Endometrial microvascular endothelial cells (primary cell): ENCODE measurements around the gene NOP58. TPM values are rescaled to one million over a fixed set of nuclear protein-coding genes. Genes with fewer than 3 reads are reported as not detected.
"Not testable (repeated sequence)": the region's sequence is repeated elsewhere in the genome, so short reads cannot be mapped to it uniquely, and the experiment has no call there.

ENCODE experiments used
- in situ Hi-C: cut with HindIII; loops from 2 replicates; pipeline ENCODE4 v1.10.0; 2017; ENCODE audit warnings: low sequenced_read_pairs, low pct_unique_long_range_greater_than_20kb; ENCODE audit errors: inconsistent ontology term
- total RNA-seq: library from RNA; depleted of rRNA; stranded (reverse); fragments of >200 nt; gene quantifications from one replicate; pipeline ENCODE4 v1.2.3, GENCODE V29; 2015; ENCODE audit errors: inconsistent ontology term

The NOP58 gene
- total RNA-seq, 1 donor from 2014 or later: 139 TPM

- in situ Hi-C loops: no loop called here
Measured at GRCh38 chr2:202290970-202291369, 25.4 kb downstream of the NOP58 start.

DNA sequence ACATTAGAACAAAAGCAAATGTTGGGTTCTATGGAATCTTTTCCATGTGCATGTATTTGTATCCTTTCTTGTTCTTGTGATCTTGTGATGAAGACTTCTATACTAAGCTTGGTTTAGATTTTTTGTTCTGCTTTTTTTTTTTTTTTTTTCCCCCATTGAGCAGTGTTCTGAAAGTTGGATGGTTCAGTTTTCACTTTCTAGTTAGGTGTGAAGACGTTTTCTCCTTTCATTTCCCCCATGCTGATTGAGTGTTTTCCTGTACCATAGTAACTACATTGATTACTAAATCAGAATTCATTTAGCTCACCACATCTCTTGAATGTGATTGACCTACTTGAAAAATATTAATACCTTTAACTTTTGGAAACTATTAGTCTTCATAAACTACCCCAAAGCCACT is 34.1 kb downstream of the NOP58 start:
- in situ Hi-C loops: no loop called here

DNA sequence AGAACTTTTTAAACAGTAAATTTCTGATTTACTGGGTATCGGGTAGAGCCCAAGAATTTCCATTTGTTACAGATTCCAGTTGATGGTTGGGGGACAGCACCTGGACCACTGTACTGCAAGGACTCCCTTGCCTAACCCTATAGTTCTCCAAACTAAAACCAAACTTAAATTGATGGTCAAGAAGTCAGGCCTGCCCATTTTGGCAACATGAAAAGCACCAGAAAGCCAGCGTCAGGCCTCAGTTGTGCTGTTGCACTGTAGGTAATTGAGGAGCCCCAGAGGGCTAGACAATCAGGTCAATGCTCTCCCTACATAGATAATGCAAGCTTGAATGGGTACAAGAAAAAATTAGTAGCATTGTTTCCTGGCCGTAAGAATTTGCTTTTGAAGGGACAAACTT is 40.5 kb downstream of the NOP58 start:
- in situ Hi-C loops: no loop called here

- in situ Hi-C loops: no loop called here
Measured at GRCh38 chr2:202307690-202308089, 42.1 kb downstream of the NOP58 start.

DNA sequence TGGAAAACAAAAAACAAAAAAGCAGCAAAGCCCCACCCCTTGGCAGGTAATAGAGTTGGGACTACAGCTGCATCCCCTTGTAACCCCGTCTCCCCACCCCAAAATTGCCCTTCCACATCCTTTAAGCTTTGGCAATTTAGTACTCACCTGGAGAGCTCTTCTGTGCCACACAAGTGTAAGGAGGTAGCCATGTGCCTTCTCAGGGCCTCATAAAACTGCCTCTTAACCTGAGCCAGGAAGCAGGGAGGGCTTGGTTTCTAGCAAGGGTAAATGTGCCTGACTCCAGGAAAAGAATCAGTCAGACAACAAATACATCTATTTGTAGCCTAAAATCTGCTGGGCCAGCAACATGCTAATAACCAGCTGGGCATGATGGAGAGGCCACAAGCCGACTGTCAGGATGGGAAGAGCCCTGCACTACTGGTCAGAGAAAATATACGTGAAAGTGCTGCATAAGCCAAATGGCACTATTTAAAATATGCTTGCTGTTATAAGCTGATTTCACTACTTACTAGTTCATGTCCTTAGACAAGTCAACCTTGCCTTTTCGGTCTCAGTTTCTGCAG is 46.3 kb downstream of the NOP58 start:
- in situ Hi-C loops: no loop called here

- in situ Hi-C loops: no loop called here
Measured at GRCh38 chr2:202314116-202314515, 48.6 kb downstream of the NOP58 start.

- in situ Hi-C loops: no loop called here
Measured at GRCh38 chr2:202317080-202317857, 51.7 kb downstream of the NOP58 start.

- in situ Hi-C loops: not testable (repeated sequence)
Measured at GRCh38 chr2:202320362-202320761, 54.8 kb downstream of the NOP58 start.

- in situ Hi-C loops: no loop called here
Measured at GRCh38 chr2:202322435-202322834, 56.9 kb downstream of the NOP58 start.

GRCh38 chr2:202327858-202328257 is 62.3 kb downstream of the NOP58 start:
- in situ Hi-C loops: no loop called here

- in situ Hi-C loops: no loop called here
Measured at GRCh38 chr2:202335791-202336467, 70.4 kb downstream of the NOP58 start.

DNA sequence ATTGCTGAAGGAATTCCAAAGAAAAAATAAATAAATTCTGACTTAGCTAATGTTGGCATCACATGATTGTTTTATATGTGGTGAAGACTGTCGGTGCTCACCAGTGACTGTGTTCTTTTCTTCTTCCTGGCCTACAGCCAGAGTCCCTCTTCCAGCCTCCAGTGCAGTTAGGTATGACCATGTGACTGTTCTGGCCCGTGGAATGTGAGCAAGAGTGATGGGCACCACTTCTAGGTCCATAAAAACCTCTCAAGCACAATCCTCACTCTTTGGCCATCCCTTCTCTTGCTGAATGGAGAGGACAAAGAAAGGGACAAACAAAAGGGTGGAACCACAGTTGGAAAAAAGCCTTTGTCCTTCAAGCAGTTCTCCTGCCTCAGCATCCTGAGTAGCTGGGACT is 71.6 kb downstream of the NOP58 start:
- in situ Hi-C loops: no loop called here

- in situ Hi-C loops: no loop called here
Measured at GRCh38 chr2:202337706-202338346, 72.3 kb downstream of the NOP58 start.

- in situ Hi-C loops: no loop called here
Measured at GRCh38 chr2:202339071-202339870, 73.7 kb downstream of the NOP58 start.

- in situ Hi-C loops: no loop called here
Measured at GRCh38 chr2:202344178-202344577, 78.6 kb downstream of the NOP58 start.

DNA sequence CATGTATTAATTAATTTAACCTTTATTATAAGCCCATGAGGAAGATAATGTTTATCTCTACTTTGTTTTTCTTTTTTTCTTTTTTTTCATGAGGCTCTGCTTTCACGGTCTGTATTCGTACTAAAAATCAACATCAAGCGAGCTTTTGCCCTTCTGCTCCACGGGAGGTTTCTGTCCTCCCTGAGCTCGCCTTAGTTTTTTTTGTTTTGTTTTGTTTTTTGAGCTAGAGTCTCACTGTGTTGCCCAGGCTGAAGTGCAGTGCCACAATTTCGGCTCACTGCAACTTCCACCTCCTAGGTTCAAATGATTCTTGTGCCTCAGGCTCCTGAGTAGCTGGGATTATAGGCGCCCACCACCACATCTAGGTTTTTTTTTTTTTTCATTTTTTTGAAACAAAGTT is 80.6 kb downstream of the NOP58 start:
- in situ Hi-C loops: no loop called here
